Neural crest cell (in vitro differentiated cells): ENCODE measurements around the gene OPRL1. TPM values are rescaled to one million over a fixed set of nuclear protein-coding genes. Genes with fewer than 3 reads are reported as not detected.

Experiments
- DNase-seq: peaks from one replicate; pipeline ENCODE4 v3.0.0; 2021; ENCODE audit warnings: low read depth, mixed read lengths, low spot score
- H3K27ac Mint-ChIP-seq: one replicate; pipeline ENCODE4 v1.8.0; 2021; ENCODE audit warnings: mild to moderate bottlenecking, mixed read lengths; ENCODE audit not compliant: unreplicated experiment
- H3K27me3 Mint-ChIP-seq: 2 replicates; pipeline ENCODE4 v1.8.0; 2021; ENCODE audit warnings: low read depth, mild to moderate bottlenecking, mixed read lengths
- H3K36me3 Mint-ChIP-seq: 2 replicates; pipeline ENCODE4 v1.8.0; 2021; ENCODE audit warnings: low read depth, mild to moderate bottlenecking, mixed read lengths
- H3K4me1 Mint-ChIP-seq: 2 replicates; pipeline ENCODE4 v1.8.0; 2021; ENCODE audit warnings: mixed read lengths
- H3K4me3 Mint-ChIP-seq: one replicate; pipeline ENCODE4 v1.8.0; 2021; ENCODE audit warnings: mild to moderate bottlenecking, mixed read lengths
- H3K9me3 Mint-ChIP-seq: 2 replicates; pipeline ENCODE4 v1.8.0; 2021; ENCODE audit warnings: mixed read lengths
- total RNA-seq: library from RNA; stranded (reverse); gene quantifications from 2 replicates; pipeline ENCODE4 v1.2.1, GENCODE V29; 2021
- TF ChIP-seq, protein P1 (sequence below): fragments of 200-600 bp; sonication (generic); conservative IDR thresholded peaks from 2 replicates; pipeline ENCODE4 v1.5.0; 2021; ENCODE audit warnings: antibody characterized with exemption, mild to moderate bottlenecking

OPRL1 gene
- total RNA-seq, 1 donor from 2014 or later, result 0.96 TPM

DNA sequence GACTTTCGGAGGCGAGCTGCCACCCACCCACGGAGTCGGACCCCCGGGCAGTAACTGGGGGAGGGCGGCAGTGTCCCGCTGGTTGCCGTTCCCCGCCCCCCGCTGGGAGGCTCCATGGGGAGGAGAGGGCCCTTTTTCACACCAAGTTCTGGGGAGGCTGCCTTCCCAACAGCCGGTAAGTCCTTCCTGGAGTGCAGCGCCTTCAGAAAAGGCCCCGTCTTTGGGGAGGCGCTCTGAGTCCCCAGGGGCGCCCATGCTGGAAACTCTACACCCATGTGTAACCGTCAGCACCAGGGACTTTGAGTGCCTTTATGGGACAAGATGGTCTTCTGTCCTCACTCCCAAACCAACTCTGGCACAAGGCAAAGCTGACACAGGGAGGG is 30.0 kb upstream of the OPRL1 start:
- Mint-ChIP-seq H3K36me3 (no peaks in the 10 kb centered on the region), H3K27me3 (peaks cover 73% of the 10 kb centered on the region), H3K9me3 (no peaks in the 10 kb centered on the region), H3K4me1 (peaks cover 6% of the 10 kb centered on the region), H3K4me3 (no peak overlapping the region), H3K27ac (no peak overlapping the region)
- TF ChIP-seq, protein P1, sequence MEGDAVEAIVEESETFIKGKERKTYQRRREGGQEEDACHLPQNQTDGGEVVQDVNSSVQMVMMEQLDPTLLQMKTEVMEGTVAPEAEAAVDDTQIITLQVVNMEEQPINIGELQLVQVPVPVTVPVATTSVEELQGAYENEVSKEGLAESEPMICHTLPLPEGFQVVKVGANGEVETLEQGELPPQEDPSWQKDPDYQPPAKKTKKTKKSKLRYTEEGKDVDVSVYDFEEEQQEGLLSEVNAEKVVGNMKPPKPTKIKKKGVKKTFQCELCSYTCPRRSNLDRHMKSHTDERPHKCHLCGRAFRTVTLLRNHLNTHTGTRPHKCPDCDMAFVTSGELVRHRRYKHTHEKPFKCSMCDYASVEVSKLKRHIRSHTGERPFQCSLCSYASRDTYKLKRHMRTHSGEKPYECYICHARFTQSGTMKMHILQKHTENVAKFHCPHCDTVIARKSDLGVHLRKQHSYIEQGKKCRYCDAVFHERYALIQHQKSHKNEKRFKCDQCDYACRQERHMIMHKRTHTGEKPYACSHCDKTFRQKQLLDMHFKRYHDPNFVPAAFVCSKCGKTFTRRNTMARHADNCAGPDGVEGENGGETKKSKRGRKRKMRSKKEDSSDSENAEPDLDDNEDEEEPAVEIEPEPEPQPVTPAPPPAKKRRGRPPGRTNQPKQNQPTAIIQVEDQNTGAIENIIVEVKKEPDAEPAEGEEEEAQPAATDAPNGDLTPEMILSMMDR, result no peak
- no peak for DNase-seq

DNA sequence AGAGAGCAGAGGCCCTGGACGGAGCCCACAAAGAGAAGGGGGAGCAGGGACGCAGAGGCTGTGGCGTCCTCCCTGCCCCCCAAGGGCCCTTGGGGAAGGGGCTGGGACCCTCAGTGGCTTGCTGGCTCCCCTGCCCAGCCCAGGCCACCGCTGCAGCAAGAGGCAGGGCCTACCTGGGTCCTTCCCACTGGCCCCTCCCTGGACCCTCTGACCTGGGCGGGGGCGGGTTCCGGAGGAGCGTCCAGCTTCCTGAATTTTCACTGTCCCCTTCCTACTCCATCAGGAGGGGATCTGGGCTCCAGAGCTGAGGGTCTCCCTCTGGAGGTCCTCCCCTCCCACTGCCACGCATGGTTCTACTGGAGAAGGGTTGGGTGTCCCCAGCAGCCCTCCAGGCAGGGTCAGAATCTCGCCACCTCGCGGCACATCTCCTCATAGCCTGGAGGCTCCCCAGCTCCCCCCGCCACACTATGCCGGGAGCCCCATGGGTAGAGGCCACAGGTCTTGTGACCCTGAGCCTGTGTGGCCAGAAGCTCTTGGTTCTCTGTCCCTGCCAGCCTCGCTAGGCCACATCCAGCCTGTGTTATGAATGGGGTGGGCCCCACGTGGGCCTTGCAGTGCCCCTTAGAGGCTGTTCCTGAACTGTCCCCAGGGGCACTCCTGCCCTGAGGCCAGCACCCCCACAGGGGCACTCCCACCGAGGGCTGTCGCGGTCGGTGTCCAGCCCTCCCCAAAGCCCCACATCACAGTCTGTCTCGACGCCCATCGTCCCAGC is 29.4 kb upstream of the OPRL1 start:
- no peak for DNase-seq
- TF ChIP-seq, protein P1, result no peak
- Mint-ChIP-seq H3K36me3 (no peaks in the 10 kb centered on the region), H3K27ac (no peak overlapping the region), H3K4me3 (peak overlapping the region; percentile 27), H3K27me3 (peaks cover 67% of the 10 kb centered on the region), H3K4me1 (peaks cover 6% of the 10 kb centered on the region), H3K9me3 (no peaks in the 10 kb centered on the region)

DNA sequence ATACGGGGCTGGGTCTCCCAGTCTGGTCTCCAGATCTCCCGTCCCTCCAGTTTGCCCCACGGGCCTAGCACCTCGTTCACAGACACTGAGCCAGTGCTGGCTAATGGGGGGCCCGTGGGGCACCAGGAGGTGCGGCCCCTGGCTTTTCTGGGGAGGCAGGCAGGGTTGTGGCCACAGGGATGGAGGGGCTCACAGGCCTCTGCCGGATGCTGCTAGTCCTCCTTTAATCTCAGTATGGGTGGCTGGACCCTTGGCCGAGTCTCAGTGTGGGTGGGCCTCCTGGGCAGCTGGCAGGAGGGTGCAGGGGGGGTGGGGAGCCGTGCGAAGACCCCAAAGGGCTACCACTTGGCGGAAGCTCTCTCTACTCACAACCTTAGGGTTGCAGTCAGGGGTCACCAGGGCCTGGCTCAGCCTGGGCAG is 28.8 kb upstream of the OPRL1 start:
- H3K36me3 Mint-ChIP-seq, result no peaks in the 10 kb centered on the region
- TF ChIP-seq, protein P1, result no peak
- H3K27me3 Mint-ChIP-seq, result peaks cover 61% of the 10 kb centered on the region
- H3K9me3 Mint-ChIP-seq, result no peaks in the 10 kb centered on the region
- no peak for DNase-seq
- no peak overlapping the region for H3K4me3 Mint-ChIP-seq
- no peak overlapping the region for H3K27ac Mint-ChIP-seq
- peaks cover 6% of the 10 kb centered on the region for H3K4me1 Mint-ChIP-seq

DNA sequence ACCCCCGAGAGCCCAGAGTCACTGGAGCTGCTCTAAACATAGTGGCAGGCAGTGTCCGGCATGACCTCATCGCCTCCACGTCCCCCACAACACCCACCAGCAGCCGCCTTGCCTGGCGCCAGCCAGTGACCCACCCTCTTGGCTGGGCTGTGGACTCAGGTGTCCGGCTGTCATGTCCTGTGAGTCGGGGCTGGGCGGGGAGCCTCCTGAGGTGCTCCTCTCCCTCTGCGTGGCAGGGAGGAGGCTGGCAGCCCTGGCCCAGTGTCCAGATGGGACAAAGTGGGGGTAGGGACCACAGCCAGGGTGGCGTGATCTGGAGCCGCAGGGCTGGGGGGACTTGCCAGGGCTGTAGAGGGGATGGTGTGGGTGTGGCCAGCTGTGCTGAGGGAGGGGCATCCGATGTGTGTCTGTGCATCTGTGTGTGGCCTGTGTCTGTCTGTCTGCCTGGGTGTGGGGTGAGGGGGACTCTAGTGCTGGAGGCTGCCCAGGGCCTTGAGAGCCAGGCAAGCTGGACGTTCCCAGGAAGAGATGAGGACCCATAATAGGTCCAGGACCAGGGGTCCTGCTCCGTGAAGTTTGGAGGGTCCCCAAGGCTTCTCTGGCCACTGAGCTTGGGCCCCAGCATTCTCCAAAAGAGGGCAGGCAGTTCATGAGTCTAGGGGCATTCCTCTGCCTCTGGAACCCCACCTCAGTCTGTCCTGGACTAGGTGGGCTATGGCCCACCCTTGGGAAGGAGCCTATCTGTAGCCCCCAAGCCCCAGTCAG is 28.1 kb upstream of the OPRL1 start:
- TF ChIP-seq, protein P1, result no peak
- no peak for DNase-seq
- Mint-ChIP-seq H3K9me3 (no peaks in the 10 kb centered on the region), H3K36me3 (no peaks in the 10 kb centered on the region), H3K4me1 (peaks cover 6% of the 10 kb centered on the region), H3K4me3 (no peak overlapping the region), H3K27me3 (peaks cover 54% of the 10 kb centered on the region), H3K27ac (no peak overlapping the region)

DNA sequence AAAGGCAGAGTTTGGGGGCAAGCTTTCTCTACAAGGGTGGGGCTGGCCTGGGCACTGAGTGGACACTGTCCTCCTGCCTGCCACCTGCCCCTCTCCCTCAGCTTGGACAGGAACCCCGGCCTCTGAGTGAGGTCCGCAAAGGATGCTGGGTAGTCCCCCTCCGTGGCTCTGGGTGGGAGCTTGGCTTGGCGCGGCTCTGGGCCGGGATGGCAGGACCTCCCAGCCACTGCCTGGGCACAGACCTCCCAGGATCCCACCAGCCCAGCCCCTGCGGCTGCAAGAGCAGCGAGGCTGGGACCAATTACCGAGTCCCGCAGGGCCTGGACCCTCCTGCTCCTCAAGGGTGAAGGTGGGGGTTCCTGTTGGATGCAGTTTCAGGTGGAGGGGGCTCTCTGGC is 27.6 kb upstream of the OPRL1 start:
- DNase-seq, result no peak
- Mint-ChIP-seq H3K36me3 (no peaks in the 10 kb centered on the region), H3K27ac (no peak overlapping the region), H3K4me3 (no peak overlapping the region), H3K9me3 (no peaks in the 10 kb centered on the region), H3K27me3 (peaks cover 49% of the 10 kb centered on the region), H3K4me1 (peaks cover 6% of the 10 kb centered on the region)
- TF ChIP-seq, protein P1, result no peak
